ENCODE measurements around the gene CCDC6. TPM values are rescaled to one million over a fixed set of nuclear protein-coding genes. Genes with fewer than 3 reads are reported as not detected.

CCDC6 gene
- total and polyA plus RNA-seq, 2 of the 8 experiments (the other 6 are each of a cell fraction or from before 2014, with no cell fraction given): 42.2 to 74.4 TPM

DNA sequence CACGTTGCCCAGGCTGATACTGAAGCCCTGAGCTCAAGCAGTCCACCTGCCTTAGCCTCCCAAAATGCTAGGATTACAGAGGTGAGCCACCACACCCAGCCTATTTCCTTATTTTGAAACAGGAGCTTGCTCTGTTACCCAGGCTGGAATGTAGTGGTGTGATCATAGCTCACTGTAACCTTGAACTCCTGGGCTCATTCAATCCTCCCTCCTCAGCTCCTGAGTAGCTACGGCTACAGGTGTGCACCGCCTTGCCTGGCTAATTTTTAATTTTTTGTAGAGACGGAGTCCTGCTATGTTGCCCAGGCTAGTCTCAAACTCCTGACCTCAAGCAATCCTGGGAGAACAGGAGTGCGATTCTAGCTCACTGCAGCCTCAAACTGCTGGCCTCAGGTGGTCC, 164.8 kb downstream of the CCDC6 start:
- Histone ChIP-seq H3K27me3 (replicated peaks in 1 of 4; ENCODE audit: control insufficient read depth in 3 of 4, extremely low read depth in 1 of 4, insufficient read depth in 3 of 4, low read length in 3 of 4) (no peaks in the 10 kb centered on the region), H2AK5ac (ENCODE audit: low read depth, low read length) (no peak overlapping the region), H2AFZ (ENCODE audit: low read length) (no peak overlapping the region), H3K27ac (ENCODE audit: low read depth, low read length) (no peak overlapping the region), H4K8ac (ENCODE audit: extremely low read depth, insufficient read depth, low read length) (no peak overlapping the region), H4K5ac (ENCODE audit: insufficient read length, low read depth, low read length) (no peak overlapping the region), H2BK5ac (ENCODE audit: low read depth, low read length) (no peak overlapping the region), H3K4me1 (replicated peaks in 1 of 4; ENCODE audit: control insufficient read depth in 3 of 4, insufficient read depth in 4 of 4, low read length in 3 of 4) (no peaks in the 10 kb centered on the region), H2BK12ac (ENCODE audit: low read depth, low read length) (no peak overlapping the region), H4K20me1 (replicated peaks in 1 of 2; ENCODE audit: control insufficient read depth in 1 of 2, insufficient read depth in 2 of 2, low read length in 2 of 2) (no peaks in the 10 kb centered on the region), H3K9me3 (ENCODE audit: insufficient read depth in 2 of 2, low read depth in 1 of 2, low read length in 1 of 2) (peaks cover 3 to 17% of the 10 kb centered on the region in 2 experiments; a peak in 3 of 4 replicates), H4K91ac (replicated peaks; ENCODE audit: insufficient read length, low read length) (no peak overlapping the region), H3K79me1 (ENCODE audit: low read depth, low read length) (no peaks in the 10 kb centered on the region), H3K56ac (replicated peaks; ENCODE audit: insufficient read length, low read depth, low read length) (no peak overlapping the region), H2BK120ac (replicated peaks; ENCODE audit: low read depth, low read length) (no peak overlapping the region), H3K4me2 (ENCODE audit: insufficient read depth in 1 of 2, low read depth in 2 of 2, low read length in 2 of 2) (no peak overlapping the region), H3K14ac (ENCODE audit: insufficient read length) (no peak overlapping the region), H2BK15ac (ENCODE audit: low read length) (no peak overlapping the region), H3K23ac (ENCODE audit: insufficient read length) (no peak overlapping the region), H3K36me3 (ENCODE audit: control insufficient read depth in 2 of 4, insufficient read depth in 4 of 4, low read length in 3 of 4) (no peaks in the 10 kb centered on the region; a peak in 1 of 8 replicates), H3K18ac (ENCODE audit: extremely low read depth, low read length) (no peak overlapping the region), H3K23me2 (ENCODE audit: low read depth, low read length) (no peaks in the 10 kb centered on the region), H3K9ac (replicated peaks in 1 of 4; ENCODE audit: extremely low read depth in 1 of 4, low read depth in 3 of 4, low read length in 3 of 4) (no peak overlapping the region), H3K4me3 (ENCODE audit: extremely low read depth in 1 of 4, insufficient read depth in 2 of 4, low read depth in 3 of 4, low read length in 4 of 4) (no peak overlapping the region), H3K79me2 (ENCODE audit: control insufficient read depth in 1 of 2, insufficient read depth in 2 of 2, low read length in 2 of 2) (no peaks in the 10 kb centered on the region), H2BK20ac (ENCODE audit: low read length) (no peak overlapping the region), H3K4ac (replicated peaks; ENCODE audit: insufficient read length, low read depth, low read length) (no peak overlapping the region)
- DNase-seq (ENCODE audit: low read depth in 1 of 2, low spot score in 2 of 2): no peak
- POLR2A ChIA-PET (ENCODE audit: partially characterized antibody): interaction anchor here (0.9 kb wide), 1 partner anchor 74 kb away, joined by 3 read pairs; no protein-coding TSS in a partner anchor
- no peak for FAIRE-seq
- WGBS, 2 experiments (ENCODE audit: extremely low coverage in 1 of 2, insufficient coverage in 1 of 2, insufficient read length in 1 of 2, insufficient replicate concordance in 2 of 2, low coverage in 1 of 2, low lambda C conversion rate in 2 of 2, missing lambda C conversion rate in 1 of 2): 90% methylated on average over 5 of the region's 5 CpGs; no CpG with 5 or more reads in 1 of the 2 experiments
- CTCF ChIA-PET (ENCODE audit: partially characterized antibody): interaction anchor here (0.7 to 1.6 kb wide), 4 partner anchors 64 to 626 kb away, joined by 3 to 4 read pairs (median 3); no protein-coding TSS in a partner anchor
- TF ChIP-seq CEBPB (IDR thresholded peaks at IDR 0.05; ENCODE audit: low read depth, low read length) (no peak), SIX5 (IDR thresholded peaks at IDR 0.05; ENCODE audit: low read depth, low read length) (no peak), SUZ12 (IDR thresholded peaks at IDR 0.05; ENCODE audit: low read length) (no peak), GABPA (IDR thresholded peaks at IDR 0.05; ENCODE audit: borderline replicate concordance, insufficient read depth, low read length) (no peak), NRF1 (IDR thresholded peaks at IDR 0.05; ENCODE audit: low read depth, low read length) (no peak), CHD1 (IDR thresholded peaks at IDR 0.05; ENCODE audit: low read depth, low read length) (no peak), GTF2F1 (IDR thresholded peaks at IDR 0.05; ENCODE audit: borderline replicate concordance, low read depth, low read length) (no peak), RFX5 (IDR thresholded peaks at IDR 0.05; ENCODE audit: borderline replicate concordance, low read depth, low read length) (no peak), CTBP2 (IDR thresholded peaks at IDR 0.05; ENCODE audit: borderline replicate concordance, insufficient read depth, insufficient read length, low read length) (no peak), KDM1A (IDR thresholded peaks at IDR 0.05; ENCODE audit: borderline replicate concordance, low read length) (no peak), NANOG (IDR thresholded peaks at IDR 0.05; ENCODE audit: insufficient read depth, low read depth, low read length, poor library complexity, severe bottlenecking) (no peak), EP300 (IDR thresholded peaks at IDR 0.05; ENCODE audit: borderline replicate concordance in 1 of 2, low read depth in 2 of 2, low read length in 2 of 2) (no peak)

Measured in H1 (cell line).